ENCODE data around the gene HMGN2.
"Not testable (repeated sequence)": the region's sequence is repeated elsewhere in the genome, so short reads cannot be mapped to it uniquely, and the experiment has no call there.

Gene HMGN2

DNA sequence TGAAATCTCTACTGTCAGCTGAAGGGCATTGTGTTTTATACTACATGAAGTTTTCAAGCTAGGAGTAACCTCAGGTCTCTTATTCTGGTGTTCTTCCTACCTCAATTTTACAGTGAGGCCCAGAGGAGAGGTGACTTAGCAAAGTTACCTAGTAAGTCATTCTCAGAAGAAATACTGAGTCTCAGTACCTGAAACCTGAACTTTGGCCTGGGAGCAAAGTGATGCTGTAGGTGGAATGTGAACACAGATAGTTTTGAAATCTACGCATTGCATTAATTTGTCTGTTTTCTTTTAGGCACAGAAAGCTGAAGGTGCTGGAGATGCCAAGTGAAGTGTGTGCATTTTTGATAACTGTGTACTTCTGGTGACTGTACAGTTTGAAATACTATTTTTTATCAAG is 2.6 kb downstream of the HMGN2 start:
- DNase-seq: no peak

GRCh38 chr1:26475989-26476388 is 3.7 kb downstream of the HMGN2 start:
- DNase-seq: no peak

GRCh38 chr1:26476958-26477357 is 4.7 kb downstream of the HMGN2 start:
- DNase-seq: no peak

DNA sequence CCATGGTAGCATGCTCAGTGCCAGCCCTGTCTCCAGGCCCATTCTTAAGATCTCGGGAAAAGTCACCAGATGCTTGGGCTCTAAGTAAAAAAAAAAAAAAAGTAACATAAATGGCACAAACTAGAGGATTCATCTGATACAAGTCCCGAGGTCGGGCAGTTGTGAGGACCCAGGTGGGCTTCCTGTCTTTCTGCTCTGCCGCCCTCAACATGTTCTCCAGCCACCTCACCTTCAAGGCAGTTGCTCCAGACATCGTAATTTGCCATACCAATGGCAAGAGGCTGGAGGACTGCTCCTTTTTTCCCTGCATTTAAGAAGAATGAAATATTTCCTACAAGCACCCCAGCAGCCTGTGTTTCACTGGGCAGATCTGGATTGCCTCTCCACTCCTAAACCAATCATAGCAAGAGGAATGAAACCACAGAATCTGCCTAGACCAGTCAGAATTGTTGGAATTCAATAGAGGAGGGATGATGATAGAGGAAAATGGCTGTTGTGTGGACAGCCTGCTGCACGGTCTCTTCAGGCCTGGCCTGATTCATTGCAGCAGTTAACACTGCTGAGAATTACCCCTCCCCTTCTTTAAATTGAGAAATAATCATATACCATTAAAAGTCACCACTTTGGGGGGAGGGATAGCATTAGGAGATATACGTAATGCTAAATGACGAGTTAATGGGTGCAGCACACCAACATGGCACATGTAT is 5.4 kb downstream of the HMGN2 start:
- no peak for DNase-seq

DNA sequence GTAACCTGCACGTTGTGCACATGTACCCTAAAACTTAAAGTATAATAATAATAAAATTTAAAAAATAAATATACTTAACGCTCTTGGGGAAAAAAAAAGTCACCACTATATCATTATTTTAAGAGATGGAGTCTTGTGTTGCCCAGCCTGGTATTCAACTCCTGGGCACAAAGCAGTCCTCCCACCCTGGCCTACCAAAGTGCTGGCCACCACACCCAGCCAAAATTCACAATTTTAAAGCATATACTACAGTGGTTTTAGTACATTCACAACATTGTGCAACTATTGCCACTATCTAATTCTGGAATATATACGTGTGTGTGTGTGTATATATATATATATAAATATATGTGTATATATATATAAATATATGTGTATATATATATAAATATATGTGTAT is 5.9 kb downstream of the HMGN2 start:
- no peak for DNase-seq

GRCh38 chr1:26478988-26479387 is 6.7 kb downstream of the HMGN2 start:
- no peak for DNase-seq

DNA sequence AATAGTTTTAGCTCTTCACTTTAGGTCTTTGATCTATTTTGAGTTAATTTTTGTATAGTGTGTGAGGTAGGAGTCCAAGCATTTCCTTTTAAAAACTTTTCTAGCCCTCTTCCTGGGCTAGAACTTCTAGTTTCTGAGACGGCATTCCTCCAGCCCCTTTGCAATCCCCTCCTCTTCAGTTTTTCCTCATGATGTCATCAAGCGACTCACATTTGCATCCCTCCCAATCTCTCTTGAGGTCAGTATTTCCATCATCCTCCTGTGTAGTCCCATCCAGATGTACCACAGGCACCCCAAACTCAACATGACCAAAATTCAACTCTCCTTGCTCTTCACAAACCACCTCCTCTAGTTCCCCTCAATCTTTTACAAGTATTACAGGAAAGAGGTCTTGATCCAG is 10.7 kb downstream of the HMGN2 start:
- DNase-seq: no peak

- DNase-seq: no peak
These were observed 11.7 kb downstream of the HMGN2 start for GRCh38 chr1:26483980-26484379.

- no peak for DNase-seq
These were observed 17.9 kb downstream of the HMGN2 start for GRCh38 chr1:26490155-26490554.

DNA sequence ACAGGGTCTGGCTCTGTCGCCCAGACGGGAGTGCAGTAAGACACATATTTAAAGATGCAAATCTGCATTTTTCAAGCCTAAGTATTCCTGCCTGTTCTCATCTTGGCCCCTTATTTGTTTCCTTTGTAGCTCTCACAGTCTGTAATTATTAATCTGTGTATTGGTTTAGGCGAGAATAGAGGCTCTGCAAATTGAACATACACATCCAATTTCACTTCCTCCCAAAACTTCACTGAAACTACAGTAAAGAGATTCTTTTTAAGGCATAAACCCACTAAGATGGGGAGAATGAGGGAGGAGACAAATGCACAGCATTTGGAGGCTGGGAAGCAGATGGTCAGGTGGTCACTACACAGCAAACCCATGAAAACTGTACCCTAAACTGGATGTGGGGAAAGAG is 21.0 kb downstream of the HMGN2 start:
- DNase-seq: no peak

DNA sequence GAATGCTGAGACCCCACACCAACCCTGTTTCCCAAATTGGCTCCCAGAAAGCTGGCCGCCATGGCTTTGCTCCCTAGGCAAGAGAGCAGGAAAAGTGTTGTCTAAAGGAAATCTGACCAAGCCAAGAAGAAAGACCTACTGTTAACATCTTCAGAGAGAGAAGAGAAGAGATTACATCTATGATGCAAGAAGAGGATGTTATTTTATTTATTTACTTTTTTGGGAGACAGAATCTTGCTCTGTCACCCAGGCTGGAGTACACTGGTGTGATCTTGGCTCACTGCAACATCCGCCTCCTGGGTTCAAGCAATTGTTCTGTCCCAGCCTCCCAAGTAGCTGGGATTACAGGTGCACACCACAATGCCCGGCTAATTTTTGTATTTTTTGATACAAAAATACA is 21.7 kb downstream of the HMGN2 start:
- DNase-seq: no peak

GRCh38 chr1:26496861-26497260 is 24.6 kb downstream of the HMGN2 start:
- no peak for DNase-seq

GRCh38 chr1:26498894-26499293 is 26.7 kb downstream of the HMGN2 start:
- DNase-seq: no peak

GRCh38 chr1:26500488-26501175 is 28.4 kb downstream of the HMGN2 start:
- DNase-seq: peak; percentile 98

GRCh38 chr1:26510711-26511110 is 38.5 kb downstream of the HMGN2 start:
- DNase-seq: not testable (repeated sequence)

DNA sequence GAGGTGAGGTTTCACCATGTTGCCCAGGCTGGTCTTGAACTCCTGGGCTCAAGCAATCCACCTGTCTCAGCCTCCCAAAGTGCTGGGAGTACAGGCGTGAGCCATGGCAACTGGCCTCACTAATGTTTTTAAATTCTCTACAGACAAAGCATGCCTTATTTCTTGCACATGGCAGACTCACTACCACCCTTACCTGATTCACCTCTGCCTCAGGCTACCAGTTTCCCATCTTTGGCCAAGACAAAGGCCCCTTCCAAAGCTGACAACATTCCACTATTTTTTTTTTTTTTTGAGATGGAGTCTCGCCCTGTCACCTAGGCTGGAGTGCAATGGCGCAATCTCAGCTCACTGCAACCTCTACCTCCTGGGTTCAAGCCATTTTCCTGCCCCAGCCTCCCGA is 43.6 kb downstream of the HMGN2 start:
- not testable (repeated sequence) for DNase-seq

DNA sequence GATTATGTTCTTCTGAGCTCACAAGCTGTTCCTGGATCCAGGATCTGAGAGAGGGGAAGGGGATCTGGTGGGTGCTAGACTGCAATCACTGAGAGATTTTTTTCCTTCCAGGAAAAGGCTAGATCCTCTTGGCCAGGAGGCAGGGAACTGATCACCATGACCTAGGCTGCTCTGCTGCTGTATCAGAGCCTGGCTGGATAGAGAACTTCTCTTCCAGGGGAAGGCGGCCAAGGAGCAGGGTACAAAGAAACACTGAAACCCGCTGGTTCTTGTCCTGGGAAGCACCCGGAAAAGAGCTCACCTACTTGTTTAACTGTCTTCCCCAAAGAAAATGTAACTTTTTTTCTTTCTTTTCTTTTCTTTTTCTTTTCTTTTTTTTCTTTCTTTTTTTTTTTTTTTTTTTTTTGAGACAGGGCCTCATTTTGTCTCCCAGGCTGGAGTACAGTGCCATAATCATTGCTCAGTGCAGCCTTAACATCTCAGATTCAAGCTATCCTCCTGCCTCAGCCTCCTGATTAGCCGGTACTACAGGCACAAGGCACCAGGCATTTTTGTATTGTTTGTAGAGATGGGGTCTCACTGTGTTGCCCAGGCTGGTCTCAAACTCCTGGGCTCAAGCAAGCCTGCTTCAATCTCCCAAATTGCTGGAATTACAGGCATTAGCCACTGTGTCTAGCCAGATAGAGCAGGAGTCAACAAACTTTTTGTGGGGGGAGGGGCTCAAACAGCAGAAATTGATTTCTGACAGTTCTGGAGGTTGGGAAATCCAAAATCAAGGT is 44.9 kb downstream of the HMGN2 start:
- no peak for DNase-seq

- no peak for DNase-seq
These were observed 45.5 kb downstream of the HMGN2 start for GRCh38 chr1:26517766-26518049.

DNA sequence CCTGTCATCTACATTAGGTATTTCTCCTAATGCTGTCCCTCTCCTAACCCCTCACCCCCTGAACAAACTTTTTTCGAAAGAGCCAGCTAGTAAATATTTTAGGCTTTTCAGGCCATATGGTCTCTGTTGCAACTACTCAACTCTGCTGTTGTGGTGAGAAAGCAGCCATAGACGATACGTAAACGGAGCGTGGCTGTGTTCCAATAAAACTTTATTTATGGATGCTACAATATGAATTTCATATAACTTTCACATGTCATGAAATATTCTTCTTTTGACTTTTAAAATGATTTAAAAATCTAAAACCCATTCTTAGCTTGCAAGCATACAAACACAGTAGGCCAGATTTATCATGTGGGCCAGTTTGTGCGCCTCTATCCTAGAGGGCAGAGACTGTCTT is 46.1 kb downstream of the HMGN2 start:
- no peak for DNase-seq

DNA sequence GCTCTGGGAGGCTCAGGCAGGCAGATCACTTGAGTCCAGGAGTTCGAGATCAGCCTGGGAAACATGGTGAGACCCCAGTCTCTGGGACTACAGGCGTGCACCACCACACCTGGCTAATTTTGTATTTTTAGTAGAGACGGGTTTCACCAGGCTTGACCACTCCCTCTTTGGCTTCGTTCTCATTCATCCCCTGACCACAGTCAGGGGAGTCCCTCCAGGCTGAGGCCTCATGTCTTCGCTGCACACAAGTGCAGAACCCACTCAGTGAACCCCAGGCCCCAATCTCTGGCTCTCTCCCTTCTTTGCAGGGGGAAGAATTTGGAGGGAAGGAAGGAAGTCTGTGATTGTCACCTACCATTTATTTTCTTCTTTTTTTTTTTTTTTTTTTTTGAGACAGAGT is 48.1 kb downstream of the HMGN2 start:
- DNase-seq: no peak

GRCh38 chr1:26521669-26522030 is 49.4 kb downstream of the HMGN2 start:
- DNase-seq: no peak

GRCh38 chr1:26522073-26522472 is 49.8 kb downstream of the HMGN2 start:
- no peak for DNase-seq

GRCh38 chr1:26524181-26524580 is 51.9 kb downstream of the HMGN2 start:
- DNase-seq: no peak
